GM10248 (cell line): ENCODE data around the gene GRIK4.

Experiments used
- CTCF ChIA-PET: fragments of 300-600 bp; sonication (Branson Sonifier 250); formaldehyde crosslinking; extraction: SDS; loops from one replicate; lab custom pipeline; 2021; ENCODE audit warnings: antibody characterized with exemption; lab: Yijun Ruan, JAX
- POLR2A ChIA-PET: fragments of 350-650 bp; sonication (Branson Sonifier 250); formaldehyde crosslinking; extraction: SDS; loops from one replicate; lab custom pipeline; 2020; ENCODE audit warnings: antibody characterized with exemption; lab: Yijun Ruan, JAX
- DNase-seq: peaks from one replicate; pipeline ENCODE4 v3.0.0; 2012; ENCODE audit errors: extremely low spot score
- TF ChIP-seq, protein P1 (sequence below): IDR thresholded peaks from 2 replicates; pipeline ENCODE4 v1.5.1; 2012; ENCODE audit warnings: mild to moderate bottlenecking, low read depth; ENCODE audit errors: extremely low read depth, missing control alignments, control extremely low read depth

Gene GRIK4

DNA sequence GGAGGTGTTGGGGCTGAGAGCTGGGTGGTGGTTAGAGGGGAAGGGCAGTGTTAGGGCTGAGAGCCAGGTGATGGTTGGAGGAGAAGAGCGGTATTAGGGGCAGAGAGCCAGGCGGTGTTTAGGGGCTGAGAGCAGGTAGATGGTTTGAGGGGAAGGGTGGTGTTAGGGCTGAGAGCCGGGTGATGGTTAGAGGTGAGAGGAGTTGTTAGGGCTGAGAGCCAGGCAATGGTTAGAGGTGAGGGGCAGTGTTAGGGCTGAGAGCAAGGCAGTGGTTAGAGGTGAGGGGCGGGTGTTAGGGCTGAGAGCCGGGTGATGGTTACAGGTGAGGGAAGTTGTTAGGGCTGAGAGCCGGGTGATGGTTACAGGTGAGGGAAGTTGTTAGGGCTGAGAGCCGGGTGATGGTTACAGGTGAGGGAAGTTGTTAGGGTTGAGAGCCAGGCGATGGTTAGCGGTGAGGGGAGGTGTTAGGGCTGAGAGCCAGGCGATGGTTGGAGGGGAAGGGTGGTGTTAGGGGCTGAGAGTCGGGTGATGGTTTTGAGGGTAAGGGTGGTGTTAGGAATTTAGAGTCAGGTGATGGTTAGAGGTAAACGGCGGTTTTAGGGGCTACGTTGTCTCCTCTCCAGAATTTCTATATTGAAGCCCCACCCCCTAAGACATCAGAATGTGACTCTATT is 282.4 kb downstream of the GRIK4 start:
- POLR2A ChIA-PET = no interaction called here
- CTCF ChIA-PET = interaction anchor here (1.4 to 6.2 kb wide), 2 partner anchors 9 to 13 kb away, joined by 3 to 38 read pairs; no protein-coding TSS in a partner anchor
- DNase-seq = no peak
- TF ChIP-seq, protein P1, sequence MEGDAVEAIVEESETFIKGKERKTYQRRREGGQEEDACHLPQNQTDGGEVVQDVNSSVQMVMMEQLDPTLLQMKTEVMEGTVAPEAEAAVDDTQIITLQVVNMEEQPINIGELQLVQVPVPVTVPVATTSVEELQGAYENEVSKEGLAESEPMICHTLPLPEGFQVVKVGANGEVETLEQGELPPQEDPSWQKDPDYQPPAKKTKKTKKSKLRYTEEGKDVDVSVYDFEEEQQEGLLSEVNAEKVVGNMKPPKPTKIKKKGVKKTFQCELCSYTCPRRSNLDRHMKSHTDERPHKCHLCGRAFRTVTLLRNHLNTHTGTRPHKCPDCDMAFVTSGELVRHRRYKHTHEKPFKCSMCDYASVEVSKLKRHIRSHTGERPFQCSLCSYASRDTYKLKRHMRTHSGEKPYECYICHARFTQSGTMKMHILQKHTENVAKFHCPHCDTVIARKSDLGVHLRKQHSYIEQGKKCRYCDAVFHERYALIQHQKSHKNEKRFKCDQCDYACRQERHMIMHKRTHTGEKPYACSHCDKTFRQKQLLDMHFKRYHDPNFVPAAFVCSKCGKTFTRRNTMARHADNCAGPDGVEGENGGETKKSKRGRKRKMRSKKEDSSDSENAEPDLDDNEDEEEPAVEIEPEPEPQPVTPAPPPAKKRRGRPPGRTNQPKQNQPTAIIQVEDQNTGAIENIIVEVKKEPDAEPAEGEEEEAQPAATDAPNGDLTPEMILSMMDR = no peak

DNA sequence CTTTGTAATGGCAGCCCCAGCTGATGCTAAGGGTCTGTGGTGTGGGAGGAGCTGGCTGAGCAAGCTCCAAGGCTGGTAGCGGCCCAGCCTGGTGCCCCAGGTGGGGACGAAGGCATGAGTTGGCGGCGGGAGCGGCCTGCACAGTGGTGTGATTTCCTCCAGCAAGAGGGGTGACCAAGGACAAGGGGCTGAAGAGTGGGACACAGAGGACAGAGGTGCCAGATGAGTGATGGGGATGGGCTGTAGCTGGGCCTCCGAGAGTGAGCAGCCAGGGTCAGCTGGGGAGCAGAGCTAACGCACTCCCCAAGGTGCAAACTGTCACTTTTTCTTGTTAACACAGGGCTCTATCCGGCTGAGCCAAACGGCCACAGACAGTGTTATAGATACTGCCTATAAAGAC is 283.2 kb downstream of the GRIK4 start:
- ChIA-PET POLR2A (no interaction called here), CTCF (interaction anchor here (1.4 to 6.2 kb wide), 2 partner anchors 8 to 12 kb away, joined by 3 to 38 read pairs; no protein-coding TSS in a partner anchor)
- TF ChIP-seq, protein P1 = no peak
- no peak for DNase-seq

DNA sequence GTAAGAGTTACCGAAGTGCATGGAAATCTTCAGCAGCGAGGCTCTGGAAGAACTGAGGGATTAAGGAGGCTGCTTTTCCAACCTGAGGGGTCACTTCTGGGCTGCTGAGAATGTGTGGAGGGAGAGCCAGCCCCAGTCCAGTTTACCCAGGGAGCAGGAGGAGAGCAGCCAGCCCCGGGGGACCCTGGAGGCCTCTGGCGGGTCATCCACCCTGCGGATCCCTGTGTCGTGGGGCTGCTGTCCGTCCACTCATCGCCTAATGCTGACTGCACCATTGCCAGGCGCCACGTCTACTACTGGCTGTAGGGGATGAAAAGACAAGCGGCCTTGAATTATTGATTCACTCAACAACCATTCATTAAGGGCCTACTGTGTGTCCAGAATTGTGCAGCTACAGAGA is 283.6 kb downstream of the GRIK4 start:
- TF ChIP-seq, protein P1 = no peak
- ChIA-PET CTCF (interaction anchor here (6.2 kb wide), 1 partner anchor 7 kb away, joined by 38 read pairs; no protein-coding TSS in a partner anchor), POLR2A (no interaction called here)
- no peak for DNase-seq

DNA sequence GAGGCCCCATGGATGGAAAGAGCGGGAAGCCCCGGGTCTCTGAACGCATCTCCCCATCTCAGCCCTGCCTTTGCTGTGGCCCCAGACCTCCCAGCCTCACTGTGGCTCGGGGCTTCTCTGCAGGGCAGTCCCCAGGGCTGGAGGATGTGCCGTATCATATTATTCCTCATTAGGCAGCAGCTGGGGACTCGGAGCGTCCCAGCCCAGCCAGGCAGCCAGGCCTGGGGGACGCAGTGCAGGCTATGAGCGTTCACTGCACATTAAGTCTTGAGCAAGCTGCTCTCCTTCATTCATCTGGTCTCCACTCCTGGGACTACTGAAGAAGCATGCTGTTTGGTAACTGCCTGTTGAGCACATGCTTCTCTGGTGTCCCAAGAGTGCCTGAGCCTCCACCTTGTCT is 285.6 kb downstream of the GRIK4 start:
- ChIA-PET POLR2A (no interaction called here), CTCF (interaction anchor here (1.5 kb wide), 1 partner anchor 286 kb away, joined by 3 read pairs; the partner anchor contains the start of gene GRIK4)
- TF ChIP-seq, protein P1 = no peak
- no peak for DNase-seq

DNA sequence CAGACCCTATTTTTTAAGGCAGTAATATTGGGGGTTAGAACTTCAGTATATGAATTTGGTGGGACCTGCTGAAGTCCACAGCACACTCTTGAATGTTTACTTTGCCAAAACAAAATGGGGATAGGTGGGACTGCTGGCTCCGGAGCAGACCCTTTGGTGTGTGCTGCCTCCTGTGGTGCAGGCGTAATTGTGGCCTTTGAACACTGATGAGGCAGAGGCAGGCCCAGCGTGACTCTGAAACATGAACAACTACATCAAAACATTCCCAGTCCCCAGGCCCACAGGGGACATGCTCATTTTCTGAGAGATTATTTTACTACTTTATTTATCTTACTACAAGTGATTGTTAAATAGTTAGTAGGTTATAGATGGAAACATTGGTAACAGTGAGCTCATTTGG is 287.3 kb downstream of the GRIK4 start:
- TF ChIP-seq, protein P1 = no peak
- ChIA-PET POLR2A (no interaction called here), CTCF (interaction anchor here (1.0 kb wide), 1 partner anchor 12 kb away, joined by 3 read pairs; no protein-coding TSS in a partner anchor)
- no peak for DNase-seq

DNA sequence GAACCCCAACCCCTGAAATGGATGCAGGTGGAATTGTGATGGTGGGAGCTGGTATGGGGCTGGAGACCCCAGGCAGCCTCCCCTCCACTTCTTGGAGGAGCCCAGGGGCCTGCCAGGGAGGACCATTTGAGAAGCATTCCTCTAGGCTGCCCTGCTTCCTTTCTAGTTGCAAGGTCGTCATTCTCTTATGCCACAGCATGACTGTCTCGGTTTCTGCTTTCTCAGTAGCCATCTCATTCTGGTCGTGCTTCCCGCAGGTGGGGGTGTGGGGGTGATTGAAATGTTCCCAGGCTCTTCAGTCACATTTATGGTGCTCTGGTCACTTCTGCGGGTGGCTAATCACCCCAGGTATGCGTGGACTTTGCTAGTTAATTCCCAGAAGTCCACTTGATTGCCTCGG is 288.7 kb downstream of the GRIK4 start:
- TF ChIP-seq, protein P1 = no peak
- CTCF ChIA-PET = no interaction called here
- no peak for DNase-seq
- POLR2A ChIA-PET = no interaction called here
